Fibroblast of skin of right quadriceps (primary cell): ENCODE measurements around the gene KIRREL1.

Experiments
- DNase-seq: peaks from one replicate; pipeline ENCODE4 v3.0.0-alpha.2; 2013

The KIRREL1 gene

DNA sequence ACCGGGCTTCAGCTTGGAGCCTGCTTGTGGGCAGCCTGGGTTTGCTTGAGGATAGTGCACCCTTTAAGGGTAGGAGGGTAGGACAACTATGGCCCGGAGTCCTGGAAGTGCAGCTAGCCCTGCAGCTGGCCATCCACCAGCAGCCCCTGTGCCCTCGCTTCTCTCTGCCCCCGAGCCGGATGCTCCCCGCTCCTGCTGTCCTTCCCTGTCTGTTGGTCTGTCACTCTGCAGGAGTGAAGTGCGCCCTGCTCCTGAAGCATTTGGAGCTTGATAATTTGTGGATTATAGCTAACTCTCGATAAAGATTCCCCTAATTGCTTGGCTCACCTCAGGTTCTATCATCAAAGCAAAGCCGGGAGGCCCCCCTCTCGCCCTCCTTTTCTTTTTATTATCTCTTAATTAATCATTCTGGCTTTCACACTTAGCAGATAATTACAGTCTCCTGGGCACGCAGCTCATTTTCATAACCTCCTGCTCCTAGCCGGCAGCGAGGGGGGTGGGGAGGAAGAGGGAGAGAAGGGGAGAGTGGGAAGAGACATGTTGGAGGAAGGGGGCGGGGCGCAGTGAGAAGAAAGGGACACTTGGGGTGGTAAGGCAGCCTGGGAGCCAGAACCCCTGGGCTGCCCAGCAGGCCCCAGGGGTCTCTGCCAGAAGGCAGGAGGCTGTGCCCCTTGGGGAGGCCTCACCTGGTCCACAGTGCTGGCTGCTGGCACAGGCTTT is 14.4 kb downstream of the KIRREL1 start:
- DNase-seq = no peak

DNA sequence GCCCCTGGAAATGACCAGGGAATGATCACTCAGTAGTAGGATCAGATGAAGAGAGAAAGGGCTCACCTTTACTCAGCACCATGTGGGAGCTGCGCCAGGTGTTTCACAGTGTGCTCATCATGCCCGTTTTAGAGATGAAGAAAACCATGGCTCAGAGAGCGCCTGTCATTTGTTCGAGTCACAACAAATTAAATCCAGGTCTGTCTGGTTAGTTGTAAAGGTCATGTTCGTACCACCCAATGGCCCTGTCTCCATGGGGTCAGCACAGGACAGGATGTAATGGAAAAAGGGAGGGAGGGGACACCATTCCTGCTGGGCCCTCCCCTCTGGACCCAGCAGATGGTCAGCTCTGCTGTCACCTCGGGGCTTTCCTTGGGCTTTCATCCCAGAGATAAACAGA is 15.2 kb downstream of the KIRREL1 start:
- no peak for DNase-seq

DNA sequence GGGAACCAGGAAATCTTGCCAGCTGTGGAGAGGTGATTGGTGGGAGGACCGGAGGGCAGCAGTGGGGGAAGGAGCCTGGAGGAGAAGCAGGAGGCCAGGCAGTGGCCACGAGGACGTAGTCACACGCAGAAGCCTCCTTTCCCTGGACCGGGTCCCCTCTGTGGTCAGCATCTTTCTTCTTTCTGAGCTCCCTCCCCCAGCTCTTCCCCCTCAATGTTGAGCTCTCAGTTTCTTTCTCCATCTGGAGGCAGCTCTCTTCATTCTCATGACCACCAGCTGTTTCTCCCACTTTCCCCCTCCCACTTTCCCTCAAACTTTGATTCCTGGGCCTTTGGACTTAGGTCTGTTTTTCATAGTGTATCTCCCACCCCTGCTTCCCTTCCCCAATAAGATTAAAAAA is 18.3 kb downstream of the KIRREL1 start:
- peak; percentile 34 for DNase-seq

DNA sequence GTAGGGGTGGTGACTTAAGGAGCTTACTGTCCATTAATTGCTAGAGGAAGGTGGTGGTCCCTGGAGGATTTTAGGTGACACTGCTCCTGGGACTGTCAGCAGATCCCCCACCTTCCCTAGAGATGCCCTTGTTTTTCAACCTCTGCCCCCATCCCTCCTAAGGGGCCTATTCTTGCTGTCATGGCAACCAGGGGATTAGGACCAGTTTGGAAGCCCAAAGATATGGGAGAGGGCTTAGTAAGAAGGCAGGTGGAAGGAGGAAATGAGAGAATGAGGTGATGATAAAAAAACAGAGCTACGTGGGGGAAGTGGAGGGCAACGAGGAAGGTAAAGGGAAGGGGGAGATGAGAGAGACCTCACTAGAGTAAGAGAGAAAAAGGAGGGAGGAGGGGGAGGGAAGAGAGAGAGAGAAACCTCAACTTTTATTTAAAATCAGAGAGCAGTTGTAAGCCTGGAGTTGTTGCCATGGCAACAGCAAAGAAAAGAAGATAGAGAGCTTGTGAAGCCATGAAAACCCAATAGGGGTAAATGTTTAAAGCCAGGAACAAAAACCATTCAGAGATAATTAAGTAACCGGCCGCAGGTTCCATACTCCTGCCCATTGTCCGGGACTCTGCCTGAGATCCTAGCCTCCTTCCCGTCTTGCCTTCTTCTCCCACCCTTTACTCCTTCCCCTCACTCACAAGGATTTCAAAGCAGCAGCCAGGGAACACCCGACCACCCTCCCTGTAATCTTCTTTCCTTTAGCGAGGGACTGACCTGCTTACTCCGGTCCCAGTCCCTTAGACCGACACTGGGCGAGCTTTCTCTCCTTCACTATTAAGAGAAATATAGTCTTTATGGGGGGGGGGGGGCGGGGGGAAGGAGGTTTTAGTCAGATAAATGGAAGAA is 20.6 kb downstream of the KIRREL1 start:
- peak; percentile 52 for DNase-seq

DNA sequence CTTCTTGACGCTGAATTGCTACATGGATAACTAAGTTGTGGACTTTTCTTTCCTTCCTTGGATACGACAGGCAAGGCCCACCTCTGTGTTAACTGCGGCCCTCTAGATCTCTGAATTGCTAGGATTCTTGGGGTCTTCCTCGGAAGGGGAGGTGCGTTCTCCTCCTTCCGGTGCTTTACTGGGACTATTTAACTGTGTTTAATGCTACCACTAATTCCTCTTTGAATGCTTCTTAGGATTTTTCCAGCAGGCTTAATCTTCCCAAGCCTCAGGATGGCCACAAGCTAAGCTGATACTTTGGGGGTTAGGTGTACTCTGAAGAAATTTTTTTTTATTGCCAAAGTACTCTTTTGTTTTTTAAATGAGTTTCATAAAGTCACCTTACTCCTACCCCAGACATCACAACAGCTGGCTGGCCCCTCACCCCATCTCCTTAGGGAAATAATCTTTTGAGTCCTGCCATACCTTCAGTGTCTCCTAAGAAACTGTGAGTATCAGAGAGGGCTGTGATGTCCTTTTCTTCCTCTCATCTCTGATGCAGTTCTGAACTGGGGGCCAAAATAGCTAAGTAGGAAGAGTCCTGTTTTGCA is 21.4 kb downstream of the KIRREL1 start:
- no peak for DNase-seq

DNA sequence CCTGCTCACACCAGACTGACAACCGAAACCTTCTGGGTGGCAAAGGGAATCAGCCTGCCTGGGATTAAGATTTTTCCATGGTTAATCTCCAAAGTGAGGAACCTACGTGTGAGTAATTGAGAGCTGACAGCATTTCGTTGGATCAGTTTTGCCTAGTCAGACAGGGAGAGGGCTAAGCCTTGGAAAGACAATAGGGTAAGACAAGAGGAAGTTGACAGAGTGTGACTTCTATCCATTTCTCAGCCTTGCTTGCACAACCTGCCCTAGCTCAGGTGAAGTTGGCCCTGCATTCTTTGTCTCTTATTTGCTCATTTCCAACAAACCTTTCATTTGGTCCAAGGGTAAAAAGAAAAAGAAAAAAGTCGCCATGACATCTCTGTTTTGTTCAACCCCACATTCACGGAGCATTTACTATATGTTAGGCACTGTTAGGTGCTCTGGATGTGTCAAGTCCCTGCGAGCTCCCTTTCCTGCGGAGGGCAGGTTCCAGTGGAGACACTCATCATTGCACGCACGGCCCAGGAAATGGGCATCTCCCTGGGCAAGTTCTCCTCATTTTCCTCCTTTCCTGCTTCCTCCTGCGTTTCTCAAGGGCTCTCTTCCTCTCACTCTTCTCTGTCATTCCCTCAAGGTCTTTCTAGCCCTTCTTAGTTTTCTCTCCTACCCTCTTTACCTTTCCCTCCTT is 23.3 kb downstream of the KIRREL1 start:
- DNase-seq = no peak

DNA sequence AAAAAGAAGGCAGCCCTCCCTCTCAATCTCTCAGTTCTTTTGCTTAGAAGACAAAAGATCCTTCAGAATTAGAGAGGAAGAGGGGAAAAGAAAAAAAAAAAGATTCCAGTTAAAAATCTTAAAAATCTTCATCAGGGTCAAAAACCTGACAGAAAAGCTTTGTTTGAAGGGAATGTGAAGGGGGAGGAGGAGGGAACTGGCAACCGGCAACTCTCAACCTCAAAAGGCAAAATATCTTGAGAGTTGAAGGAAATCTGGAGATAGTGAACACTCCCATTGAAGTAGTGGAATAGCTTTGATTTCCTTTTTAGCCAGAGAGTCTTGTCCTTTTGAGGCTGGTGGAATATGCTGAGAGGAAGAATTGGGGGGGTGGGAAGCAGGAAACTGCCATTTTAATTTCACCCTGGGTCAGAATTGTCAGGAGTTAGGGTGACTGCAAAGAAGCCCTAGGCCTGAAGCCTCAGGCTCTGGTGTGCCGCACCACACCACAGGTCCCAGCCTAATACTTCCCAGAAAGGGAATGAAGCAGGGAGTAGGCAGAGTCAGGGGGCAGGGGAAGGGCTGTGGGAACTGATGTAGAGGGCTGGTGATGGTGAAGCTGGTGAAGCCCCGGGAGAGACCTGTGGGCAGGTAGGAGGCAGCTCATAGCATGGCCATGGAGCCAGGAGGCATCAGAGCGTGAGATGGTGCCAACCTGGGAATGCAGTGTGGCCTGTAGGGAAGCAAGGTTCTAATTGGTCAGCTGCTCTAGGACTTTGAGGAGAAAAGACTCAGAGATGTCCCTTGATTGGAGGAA is 24.6 kb downstream of the KIRREL1 start:
- peak; percentile 39 for DNase-seq

DNA sequence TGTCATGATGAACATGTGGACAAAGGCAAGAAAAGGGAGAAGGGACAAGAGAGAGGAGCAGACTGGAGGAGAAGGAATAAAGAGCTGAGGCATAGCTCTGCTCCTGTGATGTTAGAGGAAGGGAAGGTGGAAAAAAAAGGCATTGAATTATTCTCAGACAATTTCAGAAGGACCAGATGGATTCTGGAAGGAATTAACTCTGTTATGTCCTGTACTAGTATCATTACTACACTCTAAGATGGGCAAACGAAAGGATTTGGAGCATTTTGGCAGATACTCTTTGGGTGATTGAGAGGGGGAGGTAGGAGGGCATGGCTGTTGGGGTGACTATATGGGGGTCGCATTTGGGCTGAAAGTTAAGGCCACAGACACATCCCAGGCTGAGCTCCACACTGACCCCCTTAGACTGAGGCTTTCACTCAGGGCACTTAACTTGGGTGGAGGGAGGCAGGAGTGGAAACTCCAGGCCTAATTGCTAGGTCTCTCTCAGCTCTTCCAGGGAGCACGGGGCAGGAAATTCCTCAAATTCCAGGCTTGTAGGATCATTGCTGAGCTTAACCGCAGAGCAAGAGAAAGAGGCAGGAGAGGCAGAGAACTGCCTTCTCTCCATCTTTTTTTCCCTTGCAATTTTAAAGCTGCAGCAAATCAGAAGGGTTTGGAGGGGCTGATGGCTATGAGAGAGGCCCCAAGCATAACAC is 25.9 kb downstream of the KIRREL1 start:
- DNase-seq = peak; percentile 97

DNA sequence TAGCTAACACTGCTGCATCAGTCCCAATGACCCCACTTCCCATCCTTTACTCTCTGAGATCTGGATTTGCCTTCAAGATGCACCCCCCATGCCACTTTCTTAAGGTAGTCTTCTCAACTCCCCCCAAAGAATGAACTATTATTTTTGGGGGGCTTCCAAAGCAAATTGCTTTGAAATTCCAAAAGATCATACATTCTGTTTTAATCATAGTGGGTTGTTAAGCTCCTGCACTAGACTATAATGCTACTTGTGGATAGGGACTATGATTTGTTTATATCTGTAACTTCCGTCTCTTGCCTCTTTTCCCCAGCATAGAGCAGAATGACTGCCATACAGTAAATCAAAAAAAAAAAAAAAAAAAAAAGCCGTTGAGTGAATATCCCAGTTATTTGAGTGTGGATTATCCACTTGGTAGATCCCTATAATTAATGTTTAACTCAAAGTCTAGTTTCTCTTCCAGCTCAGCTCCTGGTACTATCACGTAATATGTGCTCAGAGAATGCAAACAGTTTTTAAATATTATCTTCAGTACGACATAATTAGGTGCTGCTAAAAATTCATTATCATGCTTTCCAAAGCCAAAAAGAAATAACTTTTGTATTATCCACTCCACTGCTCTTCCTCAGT is 26.9 kb downstream of the KIRREL1 start:
- peak; percentile 42 for DNase-seq

DNA sequence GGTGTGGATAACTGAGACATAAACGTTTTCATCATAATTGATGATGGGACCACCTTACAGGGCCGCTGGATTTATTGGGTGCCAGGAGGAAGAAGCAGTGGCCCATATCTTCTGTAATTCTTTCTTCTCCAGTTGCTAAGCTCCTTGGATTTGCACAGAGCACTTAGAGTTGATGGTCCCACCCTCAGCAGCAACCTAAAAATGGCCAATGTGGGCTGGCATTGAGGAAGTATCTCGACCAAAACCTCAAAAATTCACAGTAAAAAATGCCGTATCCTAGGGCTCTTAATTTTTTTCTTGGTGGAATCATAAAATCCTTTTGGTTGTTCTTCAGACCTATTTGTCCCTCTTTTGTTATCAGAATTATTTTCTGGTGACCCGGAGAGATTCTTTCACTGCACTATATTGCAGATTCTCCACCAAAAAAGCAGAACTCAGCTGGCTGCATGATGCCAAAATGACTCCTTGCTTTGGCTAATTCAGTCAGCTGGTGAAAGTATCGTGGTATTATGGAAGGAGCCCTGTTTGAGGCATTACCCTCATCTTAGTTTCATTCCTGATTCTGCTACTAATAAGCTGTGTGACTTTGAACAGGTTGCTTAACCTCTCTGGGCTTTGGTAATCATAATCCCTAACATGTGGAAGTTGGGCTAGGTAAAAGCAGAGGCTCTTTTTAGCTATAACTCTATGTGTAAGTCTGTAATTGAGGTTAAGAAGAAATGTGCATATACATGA is 27.6 kb downstream of the KIRREL1 start:
- DNase-seq = peak; percentile 40

DNA sequence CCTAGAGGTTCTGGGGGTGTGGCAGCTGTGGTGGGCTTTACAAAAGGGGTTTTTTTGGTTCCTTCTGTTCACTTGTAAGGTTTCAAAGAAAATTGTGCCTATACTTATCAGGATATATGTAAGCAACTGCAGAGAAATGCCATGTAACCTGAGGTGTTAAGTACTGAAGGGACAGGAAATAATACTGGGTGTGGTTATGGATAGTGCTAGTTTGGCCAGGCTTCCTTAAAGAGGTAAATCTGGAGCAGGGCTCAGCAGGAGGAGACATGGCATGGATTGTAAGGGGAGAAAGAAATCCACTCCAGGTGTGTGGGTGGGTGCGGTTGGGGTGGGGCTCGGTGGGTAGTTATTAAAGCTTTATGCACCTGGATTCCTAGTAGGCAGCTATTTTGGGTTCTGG is 28.3 kb downstream of the KIRREL1 start:
- no peak for DNase-seq

DNA sequence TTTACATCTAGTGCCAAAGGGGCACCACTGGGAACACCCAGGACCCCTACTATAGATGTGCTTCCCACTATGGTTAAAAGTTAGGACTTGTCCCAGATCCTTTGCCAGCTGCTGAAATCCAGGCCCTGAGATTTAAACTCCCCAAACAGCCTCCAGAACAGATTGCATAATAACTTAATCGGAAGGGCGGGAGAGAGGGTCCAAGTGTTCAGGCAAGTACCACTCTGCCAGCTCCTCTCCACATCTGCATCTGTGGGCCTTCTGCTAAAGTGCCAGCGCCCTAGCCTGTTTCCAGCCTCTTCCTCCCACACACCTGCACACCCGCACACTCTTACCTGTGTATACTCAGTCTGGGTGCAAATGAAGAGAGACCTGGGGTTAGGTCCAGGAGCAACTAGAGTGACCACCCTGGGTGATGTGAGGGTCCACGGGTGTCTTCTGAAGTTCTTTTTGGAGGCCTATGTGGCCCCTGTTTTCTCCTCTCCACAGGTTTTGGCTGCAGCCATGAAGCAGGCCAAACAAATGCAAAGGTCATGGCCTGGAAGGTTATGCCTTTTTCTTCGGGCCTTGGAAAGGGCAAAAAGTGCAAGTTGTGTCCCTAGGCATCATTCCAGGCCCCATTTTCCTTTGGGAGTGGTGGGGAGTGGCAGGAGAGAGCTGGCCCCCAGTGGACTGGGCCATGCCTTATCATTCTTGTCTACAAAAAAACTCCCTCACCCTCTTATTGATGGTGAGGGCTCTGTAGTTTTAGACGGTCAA is 29.3 kb downstream of the KIRREL1 start:
- DNase-seq = no peak

DNA sequence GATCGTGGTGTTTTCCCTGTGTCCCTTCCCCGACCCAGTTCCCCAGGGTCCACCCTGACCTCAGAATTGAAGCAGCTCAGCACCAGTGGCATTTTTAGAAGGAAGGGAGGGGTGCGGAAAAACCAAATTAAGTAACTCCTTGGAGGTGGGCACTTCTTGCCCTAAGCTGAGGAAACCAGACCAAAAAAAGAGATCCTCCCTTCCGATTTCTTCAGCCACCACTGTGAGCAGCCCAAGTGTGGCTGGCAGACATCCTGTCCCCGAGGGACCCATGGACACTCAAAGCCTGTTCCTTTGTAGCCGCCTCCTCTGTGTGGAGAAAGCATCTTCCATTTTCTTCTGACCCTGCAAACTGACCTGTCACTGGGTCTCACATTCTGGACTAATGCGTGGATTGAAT is 31.3 kb downstream of the KIRREL1 start:
- DNase-seq = no peak

DNA sequence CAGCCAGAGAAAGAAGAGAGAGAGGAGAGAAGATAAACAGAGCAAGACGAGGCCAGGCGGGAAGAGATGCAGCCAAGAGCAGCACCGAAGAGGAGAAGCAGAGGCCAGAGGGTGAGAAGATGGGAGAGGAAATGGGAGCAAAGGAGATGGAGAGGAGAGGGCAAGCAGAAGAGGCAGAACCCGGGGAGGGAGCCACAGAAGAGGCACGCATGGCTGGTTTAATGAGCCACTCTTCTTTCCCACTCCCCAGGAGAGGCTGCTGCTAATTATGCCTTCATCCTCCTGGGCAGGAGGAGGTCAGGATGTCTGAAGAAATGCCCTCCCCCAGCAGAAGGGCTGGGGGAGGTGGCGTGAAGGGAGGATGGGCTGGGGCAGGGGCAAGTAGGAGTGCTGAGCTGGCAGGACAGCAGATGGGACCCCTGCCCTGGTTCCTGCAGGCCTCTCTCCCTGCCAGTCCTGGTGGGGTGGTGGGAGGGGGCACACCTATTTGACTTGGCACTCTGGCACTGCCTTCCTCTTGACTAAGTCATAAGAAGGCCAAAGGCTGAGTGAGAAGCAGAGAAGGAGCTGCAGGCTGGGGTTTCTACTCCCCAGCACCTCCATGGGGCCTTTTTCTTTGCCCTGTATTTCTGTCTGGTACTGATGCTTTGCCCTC is 32.3 kb downstream of the KIRREL1 start:
- no peak for DNase-seq

DNA sequence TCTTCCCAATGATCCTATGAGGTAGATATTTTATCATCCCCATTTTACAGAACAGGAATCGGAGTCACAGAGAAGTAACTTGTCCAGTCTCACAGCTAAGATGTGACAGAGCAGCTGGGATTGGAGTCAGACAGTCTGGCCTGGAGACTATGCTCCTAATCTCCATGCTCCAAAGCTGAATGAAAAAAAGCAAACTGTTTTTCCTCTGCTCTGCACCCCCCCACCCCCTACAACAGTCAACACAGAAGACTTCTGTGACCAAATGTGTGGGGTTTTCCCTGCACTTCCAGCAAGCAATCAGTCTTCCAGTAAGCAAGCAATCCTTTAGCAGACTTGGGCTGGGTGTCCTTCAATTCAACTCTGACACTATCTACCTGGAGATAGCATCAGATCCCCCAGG is 33.2 kb downstream of the KIRREL1 start:
- DNase-seq = no peak

DNA sequence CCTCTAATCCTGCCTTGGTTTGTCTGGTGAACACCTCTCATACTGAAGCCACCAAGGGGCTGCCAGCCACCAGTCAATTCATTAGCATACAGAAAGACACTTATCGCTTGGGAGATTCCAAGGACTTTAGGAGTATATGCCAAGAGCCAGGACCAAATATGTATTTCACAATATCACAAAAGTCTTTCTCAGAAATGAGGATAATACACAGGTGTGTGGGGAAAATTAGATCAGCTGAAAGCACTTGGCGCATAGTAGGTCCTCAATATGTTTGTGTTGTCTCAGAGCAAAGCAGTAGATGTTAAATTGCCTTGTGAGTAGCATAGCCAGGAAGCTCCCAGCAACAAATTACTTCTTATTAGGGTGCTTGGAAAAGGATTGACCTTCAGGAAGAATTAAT is 34.1 kb downstream of the KIRREL1 start:
- no peak for DNase-seq

DNA sequence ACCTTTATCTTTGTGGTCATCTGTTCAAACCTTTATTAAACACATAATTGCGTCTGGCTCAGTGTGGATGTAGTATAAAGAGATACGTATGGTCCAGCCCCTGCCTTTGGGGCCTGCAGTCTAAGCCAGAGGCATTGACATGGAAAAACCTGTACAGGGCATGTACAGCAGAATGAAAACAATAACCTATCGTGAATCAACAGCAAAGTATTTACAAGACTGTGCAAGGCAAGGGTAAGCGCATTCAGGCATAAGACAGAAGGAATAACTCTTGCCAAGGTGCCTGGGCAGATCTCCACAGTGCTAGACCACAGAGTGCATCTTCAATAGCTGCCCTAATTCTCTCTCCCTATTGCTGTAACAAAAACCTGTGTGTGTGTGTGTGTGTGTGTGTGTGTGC is 35.5 kb downstream of the KIRREL1 start:
- DNase-seq = peak; percentile 40

DNA sequence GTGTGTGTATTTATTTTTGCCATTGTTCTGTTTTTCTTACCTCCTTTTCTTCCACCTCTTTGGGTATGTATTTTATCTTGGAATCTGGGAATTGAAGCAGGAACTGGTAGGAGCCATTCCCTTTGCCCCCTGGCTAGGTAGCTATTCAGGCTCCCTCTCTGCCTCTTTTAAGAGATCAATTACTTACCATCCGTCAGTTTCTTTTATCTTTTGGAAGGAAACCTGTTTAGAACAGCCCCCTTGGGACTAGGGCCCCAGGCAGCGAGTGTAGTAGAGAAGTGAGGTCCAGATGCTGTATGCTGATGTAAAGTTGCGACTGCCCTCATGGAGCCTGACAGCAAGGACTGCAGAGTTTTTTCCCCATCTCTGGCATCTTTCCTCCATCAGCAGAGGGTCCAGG is 41.6 kb downstream of the KIRREL1 start:
- DNase-seq = no peak

DNA sequence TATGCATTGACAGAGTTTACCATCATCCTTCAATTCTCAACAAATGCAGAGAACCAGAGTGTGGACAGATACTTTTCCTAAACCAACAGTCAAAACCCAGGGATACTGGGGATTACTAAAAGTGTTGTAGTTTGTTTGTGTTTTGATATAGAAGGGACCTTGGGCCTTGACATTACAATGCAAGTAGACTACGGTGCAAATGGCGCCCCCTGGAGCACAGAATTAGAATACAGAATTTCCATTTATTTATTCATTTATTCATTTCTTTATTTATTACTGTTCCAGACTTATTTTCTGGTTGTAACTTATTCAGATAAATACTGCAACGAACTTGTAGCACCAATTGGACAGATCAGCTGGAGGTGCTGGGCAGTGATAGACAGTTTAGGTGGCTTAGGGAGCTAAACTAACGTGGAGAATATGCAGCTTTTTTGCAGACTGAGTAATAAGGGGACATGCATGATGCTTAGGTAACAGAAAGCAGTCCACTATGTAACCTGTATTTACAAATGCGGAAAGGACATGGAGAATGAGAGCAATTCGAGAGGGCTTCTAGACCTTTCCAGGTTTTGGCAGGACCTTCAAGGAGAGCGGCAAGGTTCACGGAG is 42.6 kb downstream of the KIRREL1 start:
- peak; percentile 43 for DNase-seq
